GM18858 (cell line): Measurements from ENCODE around the gene ZNF213.
A peak's percentile ranks its signal among the peaks of the same experiment; 100 is the strongest.

Source experiments
- ATAC-seq: cut with Tn5 transposase; IDR thresholded peaks from one replicate; pipeline ENCODE4 v1.9.1; 2021; ENCODE audit not compliant: unreplicated experiment

Gene ZNF213

DNA sequence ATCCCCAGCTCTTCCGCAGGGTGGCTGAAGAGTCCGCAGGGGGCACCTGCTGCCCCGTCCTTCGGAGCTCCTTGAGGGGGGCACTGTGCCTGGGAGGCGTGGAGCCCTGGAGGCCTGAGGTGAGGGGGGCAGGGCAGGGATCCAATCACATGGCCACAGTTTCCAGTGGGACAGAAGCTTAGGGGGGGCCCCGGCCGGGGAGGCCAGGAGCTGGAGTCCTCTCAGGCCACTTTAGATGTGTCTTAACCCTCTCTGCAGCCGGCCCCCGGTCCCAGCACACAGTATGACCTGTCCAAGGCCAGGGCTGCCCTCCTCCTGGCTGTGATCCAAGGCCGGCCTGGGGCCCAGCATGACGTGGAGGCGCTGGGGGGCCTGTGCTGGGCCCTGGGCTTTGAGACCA is 10.8 kb downstream of the ZNF213 start:
- ATAC-seq, result no peak

DNA sequence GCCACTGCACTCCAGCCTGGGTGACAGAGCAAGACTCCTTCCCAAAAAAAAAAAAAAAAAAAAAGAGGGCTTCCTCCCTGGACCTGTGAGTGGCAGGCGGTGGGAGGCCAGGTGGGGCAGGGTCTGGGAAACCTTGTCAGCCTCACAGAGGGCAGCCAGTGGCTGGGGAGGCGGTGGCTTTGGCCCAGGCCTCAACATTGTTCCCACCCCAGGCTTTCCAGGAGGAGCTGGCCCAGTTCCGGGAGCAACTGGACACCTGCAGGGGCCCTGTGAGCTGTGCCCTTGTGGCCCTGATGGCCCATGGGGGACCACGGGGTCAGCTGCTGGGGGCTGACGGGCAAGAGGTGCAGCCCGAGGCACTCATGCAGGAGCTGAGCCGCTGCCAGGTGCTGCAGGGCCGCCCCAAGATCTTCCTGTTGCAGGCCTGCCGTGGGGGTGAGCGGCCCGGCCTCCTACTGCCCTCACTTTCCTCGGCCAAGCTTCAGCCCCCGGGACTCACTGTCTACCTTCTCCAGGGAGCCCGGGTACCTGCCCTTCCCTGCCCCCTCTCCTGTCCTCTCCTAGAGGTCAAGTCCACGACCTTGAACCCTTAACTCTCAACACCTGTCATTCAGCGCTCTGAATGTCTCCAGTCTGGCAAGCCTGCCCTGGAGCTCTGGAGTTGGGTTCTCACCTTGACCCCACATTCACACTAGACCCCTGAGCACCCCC is 12.4 kb downstream of the ZNF213 start:
- no peak for ATAC-seq

- no peak for ATAC-seq
Measured at GRCh38 chr16:3147757-3148104, 12.9 kb downstream of the ZNF213 start.

DNA sequence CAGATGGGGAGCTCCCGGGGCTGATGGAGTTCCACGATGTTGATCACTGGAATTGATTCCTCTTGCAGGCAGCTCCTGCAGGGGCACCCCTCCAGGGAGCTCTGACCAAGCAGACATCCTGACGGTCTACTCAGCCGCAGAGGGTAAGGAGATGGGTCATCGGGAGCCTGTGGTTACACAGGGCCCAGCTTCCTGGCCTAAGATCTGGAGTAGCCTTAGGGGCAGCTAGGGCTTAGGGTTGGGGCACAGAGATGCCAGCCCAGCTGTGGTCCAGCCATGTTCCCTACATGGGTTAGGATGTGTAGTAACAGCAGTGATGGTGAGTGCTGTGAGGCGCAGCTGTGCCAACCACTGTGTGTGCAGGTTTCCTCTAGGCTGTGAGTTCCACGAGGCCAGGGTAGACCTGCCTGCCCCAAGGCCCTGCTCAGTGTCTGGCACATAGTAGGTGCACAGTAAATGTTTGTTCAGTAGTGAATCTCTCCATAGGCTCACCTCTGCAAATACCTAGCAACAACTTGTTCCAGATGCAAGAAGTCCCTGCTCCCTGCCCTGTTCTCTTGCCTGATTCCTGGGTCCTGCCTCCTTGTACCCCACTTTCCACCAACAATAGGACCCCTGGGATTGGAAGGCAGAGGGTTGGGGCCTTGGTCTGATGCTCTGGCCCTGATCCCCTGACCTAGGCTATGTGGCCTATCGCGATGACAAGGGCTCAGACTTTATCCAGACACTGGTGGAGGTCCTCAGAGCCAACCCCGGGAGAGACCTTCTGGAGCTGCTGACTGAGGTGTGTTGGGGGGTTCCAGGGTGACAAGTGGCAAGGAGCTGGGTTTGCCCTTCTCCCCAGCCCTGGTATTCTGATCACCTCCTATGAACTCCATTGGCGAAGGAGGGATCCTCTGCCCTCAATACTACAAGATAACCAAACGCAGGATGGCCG is 13.7 kb downstream of the ZNF213 start:
- no peak for ATAC-seq

DNA sequence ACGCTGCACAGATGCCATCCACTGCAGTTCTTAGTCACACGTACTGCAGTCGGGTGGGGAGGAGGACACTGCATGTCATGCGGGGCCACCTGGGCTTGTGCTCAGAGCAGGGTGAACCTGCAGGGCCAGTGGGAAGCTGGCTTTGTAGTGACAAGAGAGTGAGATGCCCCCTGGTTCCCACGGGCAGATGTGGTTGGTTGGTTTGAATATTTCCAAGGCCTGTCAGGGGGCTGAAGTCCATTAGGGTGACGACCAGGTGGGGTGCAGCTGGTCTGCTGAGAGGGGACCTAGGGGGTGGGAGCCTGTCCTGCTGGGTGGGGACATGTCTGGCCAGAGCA is 14.3 kb downstream of the ZNF213 start:
- ATAC-seq, result no peak

GRCh38 chr16:3149630-3150345 is 15.0 kb downstream of the ZNF213 start:
- ATAC-seq, result peak; percentile 1

DNA sequence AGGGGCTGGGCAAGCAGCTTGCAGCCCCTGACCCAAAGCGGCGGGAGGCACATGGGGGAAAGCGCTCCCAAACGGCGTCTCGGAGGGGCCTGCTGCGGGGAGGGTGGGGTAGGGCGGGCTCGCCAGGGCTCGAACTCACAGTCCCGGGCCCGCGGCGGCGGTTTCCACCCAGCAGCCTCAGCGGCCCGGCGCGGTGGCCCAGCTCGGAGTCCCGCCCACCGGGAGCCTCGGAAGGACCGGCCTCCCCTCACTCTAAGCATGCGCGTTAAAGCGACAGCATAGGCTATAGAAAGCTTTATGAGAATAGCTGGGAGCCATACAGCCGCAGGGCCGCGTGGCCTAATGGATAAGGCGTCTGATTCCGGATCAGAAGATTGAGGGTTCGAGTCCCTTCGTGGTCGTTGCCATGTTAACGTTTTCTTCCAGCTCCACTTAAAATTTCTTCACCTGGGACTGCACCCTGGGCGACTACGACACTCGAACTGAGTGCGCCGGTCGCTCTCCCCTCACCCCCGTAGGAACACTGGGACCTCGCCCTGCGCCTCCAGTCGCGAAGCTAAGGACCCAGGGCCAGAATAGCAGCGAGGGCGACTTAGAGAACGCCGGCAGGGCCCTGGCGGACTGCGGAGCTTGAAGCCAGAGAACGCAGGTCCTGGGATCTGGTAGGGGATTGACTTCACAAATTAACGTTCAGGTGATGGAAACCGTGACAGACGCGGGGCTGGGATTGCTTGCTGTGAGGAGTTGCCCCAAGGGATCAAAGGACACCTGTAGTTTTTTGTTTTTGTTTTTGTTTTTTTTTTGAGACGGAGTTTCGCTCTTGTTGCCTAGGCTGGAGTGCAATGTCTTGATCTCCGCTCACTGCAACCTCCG is 15.8 kb downstream of the ZNF213 start:
- ATAC-seq, result peak; percentile 57

DNA sequence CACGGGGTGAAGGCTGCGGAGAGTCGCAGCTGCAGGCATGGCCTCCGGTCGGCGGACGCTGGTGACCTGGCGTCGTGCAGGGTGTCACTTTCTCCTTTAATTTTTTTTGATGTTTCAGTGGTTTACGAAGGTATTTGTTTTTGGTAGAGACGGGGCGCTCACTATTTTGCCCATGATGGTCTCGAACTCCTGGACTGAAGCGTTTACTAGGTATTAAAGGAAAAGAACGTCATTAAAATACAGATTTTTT is 17.1 kb downstream of the ZNF213 start:
- no peak for ATAC-seq

GRCh38 chr16:3152277-3152990 is 17.6 kb downstream of the ZNF213 start:
- no peak for ATAC-seq

DNA sequence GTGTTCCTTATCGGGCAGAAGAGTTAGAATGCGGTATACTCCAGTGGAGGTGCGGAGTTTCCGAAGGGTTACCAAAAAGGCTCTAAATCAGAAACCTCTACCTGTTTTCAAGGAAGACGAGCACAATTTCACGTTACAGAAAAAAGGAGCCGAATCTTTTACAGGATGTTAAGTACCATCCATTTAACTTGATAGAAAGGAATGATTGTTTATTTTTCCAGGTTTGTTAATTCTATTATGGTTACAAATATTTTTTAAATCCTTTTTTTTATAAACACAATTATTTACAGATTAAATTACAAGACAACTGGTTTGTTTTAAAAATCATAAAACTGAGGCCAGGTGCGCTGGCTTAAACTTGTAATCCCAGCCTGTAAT is 18.2 kb downstream of the ZNF213 start:
- no peak for ATAC-seq

DNA sequence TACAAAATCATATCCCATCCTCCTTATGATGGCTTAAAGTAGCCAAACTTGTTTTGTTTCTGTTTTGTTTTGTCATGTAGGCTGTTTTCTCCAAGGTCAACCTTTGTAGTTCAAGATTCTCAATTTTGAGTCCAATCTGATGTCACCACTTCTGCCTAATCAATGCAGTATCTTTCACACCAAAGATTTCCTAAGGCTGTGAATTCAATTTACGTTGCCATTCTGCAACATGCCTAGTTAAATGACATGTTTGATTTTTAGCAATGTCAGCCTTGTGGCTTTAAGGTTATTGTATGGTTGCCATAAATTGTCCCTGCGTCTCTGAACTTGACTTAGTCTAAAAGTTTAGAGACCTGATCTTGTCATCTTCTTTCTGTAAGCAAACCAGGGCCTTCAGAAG is 20.4 kb downstream of the ZNF213 start:
- no peak for ATAC-seq

- no peak for ATAC-seq
Measured at GRCh38 chr16:3155972-3156371, 21.1 kb downstream of the ZNF213 start.

- ATAC-seq, result no peak
Measured at GRCh38 chr16:3157229-3158025, 22.6 kb downstream of the ZNF213 start.

- ATAC-seq, result no peak
Measured at GRCh38 chr16:3158026-3158509, 23.2 kb downstream of the ZNF213 start.

GRCh38 chr16:3158510-3159314 is 23.9 kb downstream of the ZNF213 start:
- no peak for ATAC-seq

- ATAC-seq, result no peak
Measured at GRCh38 chr16:3161235-3162018, 26.6 kb downstream of the ZNF213 start.

- no peak for ATAC-seq
Measured at GRCh38 chr16:3164121-3164991, 29.5 kb downstream of the ZNF213 start.
